ENCODE results near the gene CYTH3.
A peak's percentile ranks its signal among the peaks of the same experiment; 100 is the strongest.

The CYTH3 gene

GRCh38 chr7:6279937-6280336 lies 7.5 kb upstream of the CYTH3 start:
- no peak for DNase-seq

- no peak for DNase-seq
Observed at GRCh38 chr7:6279341-6279740, 6.9 kb upstream of the CYTH3 start.

DNA sequence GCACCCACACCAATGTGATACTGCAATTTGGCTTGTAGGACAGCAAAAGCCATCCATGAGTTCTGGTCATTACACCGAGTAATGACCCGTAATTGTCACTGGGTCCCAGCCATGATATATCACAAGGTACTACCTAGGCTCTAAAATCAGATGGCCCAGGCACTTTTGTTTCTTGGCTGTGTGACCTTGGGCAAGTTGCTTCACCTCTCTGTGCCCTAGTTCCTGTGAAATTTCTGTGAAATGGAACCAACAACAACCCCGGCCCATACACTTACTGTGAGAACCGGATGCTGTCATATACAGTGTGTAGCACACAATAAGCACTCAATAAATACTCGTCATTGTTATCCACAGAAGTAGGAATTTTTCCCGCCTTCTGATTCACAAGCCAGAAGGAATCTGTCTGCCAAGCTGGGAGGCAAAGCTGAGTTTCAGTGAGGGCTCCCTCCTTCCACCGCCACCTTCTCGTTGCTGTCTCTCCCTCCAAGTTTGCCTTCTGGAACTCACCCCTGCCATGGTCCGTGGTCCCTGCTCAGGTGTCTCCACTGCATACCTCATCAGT lies 6.4 kb upstream of the CYTH3 start:
- no peak for DNase-seq

DNA sequence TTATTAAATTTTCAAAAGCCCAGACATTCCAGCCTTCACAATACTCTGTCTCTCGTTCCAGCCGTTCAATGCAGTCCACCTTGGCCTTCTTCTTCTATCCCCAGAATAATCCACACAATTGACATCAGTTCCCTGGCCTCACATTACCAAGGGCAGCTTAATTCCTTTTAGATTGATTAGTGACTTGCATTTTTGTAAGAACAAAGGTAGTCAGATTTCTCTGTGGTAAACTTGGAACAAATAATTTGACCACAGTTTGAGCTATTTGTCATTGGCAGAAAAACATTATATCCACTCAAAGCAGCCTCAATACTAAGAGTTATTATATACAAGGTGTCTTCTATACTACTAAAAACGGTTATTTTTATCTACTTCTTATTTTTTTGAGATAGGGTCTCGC lies 5.1 kb upstream of the CYTH3 start:
- DNase-seq, result no peak

DNA sequence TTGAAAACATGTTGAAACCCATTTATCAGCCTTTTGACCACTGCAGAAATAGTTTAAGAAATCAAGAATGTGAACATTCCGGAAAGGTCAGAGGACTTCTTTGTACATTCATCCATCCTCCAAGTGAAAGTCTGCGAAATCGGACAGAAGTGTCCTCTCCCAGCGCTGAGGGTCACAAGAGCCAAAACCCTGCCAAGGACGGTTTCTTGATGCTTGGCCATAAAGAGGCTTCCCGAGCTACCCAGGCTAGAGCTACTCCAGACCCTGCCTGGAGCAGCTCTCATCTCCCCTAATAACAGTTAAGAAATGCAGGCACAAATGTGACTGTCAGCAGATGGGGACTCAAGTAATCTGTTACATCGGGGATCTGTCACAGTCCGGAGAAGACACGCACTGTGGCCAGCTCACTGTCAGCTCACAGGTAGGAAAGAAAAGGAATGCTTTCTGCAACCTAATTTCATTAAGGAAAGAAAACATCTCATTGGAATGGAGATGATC lies 4.5 kb upstream of the CYTH3 start:
- DNase-seq, result no peak

DNA sequence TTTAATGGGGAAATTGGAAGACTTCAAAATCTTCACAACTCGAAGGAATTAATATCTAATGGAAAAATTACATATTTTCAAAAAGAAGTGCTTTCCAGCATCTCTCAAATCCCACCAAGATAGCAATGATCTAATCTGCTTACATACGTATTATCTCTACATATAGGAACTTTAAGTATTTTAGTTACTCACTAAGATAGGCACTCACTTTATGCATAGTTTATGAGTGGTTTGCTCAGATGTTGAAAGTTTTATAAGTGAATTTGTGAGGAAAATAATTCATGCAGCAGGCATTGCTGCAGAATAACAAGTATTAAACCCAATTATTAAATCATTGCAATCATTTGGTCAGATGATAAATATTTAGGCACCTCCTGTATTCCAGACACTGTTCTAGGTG lies 2.3 kb upstream of the CYTH3 start:
- DNase-seq, result no peak

DNA sequence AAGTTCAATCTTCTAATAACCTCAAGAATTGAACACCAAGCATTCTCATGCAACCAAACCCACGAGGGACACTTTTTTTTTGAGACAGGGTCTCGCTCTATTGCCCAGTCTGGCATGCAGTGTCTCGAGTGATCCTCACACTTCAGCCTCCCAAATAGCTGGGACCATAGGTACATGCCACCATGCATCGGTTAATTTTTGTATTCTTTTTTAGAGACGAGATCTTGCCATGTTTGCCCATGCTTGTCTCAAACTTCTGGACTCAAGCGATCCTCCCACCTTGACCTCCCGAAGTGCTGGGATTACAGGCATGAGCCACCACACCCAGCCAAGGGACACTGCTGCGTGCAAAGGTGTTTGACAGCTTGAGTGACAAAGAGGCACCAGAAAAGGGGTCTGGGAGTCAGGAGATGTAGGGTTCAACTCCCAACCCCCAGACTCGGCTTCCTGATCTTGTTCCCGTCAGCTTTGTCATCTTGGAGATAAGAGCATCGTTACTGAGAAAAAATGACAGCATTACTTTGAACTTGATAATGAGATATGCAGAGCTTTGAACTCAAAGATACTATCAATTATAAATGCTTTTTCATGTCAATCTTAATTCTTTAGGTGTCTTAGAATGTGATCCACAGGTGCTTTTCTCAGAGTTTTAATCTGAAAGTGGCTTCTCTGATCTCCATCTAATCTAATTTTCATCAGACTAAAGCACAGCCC lies 1.6 kb upstream of the CYTH3 start:
- no peak for DNase-seq

GRCh38 chr7:6273380-6273837 lies 985 bp upstream of the CYTH3 start:
- DNase-seq, result no peak

DNA sequence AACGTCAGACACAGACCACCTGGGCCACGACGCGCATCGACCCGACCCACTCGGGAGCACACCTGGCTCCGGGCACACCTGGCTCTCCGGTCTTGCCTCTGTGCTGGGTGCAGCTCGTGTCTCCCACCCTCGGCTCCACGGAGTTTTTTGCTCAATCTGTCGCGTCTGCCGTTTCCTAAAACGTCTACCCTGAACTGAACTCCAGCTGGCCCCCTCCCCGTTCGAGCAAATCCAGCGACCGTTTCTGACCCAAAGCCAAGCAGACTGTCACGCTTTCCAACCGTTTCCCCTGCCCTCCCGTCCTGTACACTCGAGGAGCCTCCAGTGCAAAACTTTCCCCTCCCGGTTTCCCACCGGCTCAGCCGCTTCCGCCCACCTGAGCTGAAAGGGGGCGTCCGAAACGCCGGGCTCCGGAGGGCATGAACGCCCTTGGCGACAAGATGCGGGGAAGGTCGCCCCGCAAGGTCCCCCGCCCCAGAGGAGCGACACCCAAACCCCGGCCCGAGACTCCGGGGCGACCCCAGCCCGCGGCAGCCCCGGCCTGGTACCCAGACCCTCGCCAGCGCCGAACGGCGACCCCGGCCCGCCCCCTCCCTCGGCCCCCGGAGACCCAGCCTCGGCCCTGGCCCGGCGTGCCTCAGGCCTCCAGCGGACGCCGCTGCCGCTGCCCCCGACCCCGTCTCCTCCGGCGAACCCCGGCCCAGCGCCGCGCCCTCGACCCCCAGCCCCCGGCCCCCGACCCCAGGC lies 557 bp downstream of the CYTH3 start:
- DNase-seq, result no peak

DNA sequence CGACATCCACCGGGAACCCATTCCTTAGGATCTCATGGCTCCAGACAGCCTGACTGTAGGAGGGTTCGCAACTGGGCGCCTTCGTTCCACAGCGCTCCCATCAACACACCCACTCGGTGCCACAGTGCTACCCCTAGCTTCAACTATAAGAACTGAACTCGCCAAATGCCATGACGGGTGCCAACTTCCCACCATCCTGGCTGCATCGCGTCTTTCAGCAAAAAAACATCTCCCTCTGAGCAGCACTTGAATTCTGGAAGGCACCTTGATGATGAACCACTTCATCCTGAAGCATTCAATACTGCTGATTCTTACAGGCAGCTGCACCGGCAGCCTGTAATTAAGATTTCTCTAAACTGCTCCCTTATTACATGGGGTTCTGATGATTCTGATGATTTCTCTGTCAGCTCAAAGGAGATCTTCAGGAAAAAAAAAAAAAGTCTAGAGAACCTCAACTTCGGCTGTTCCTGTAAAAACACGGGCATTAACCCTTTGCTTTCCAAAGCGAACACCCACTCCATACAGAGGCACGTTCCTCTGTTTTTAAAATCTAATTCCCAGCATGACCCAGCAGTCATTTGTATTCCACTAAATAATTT lies 1.3 kb downstream of the CYTH3 start:
- DNase-seq, result peak; percentile 8

GRCh38 chr7:6269527-6269926 lies 2.9 kb downstream of the CYTH3 start:
- DNase-seq, result no peak

DNA sequence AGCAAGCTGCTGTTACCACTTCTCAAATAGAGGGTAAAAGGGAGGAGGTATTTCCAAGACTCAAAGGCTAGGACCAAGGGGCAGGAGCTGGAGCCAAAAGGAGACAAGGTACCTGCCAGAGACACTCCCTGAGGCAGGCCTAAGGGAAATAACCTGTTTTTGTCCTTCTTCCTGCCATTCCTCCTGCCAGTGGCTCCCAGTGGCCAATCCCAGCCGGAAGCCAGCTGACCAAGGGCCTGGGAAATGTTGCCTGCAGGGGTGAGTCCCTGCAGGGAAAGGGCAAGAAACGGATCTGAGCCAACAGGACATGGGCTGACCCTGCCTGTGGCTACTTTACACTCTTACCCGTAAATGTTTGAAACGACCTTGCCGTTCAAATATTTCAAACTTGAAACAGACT lies 3.5 kb downstream of the CYTH3 start:
- no peak for DNase-seq

- no peak for DNase-seq
Observed at GRCh38 chr7:6268023-6268900, 4.2 kb downstream of the CYTH3 start.

DNA sequence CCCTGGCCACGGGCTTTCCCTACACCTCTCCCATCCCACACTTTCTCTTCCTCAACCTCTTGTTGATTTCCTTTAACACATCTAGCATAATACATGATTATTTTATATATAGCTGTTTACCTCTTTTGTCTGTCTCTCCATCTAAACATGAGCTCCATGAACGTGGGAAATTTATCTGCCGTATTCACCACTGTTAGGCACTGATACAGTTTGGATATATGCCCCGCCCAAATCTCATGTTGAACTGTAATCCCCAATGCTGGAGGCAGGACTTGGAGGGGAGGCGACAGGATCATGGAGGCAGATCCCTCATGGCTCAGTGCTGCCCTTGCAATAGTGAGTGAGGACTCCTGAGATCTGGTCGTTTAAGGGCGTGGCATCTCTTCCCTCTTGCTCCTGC lies 5.7 kb downstream of the CYTH3 start:
- DNase-seq, result no peak

- DNase-seq, result no peak
Observed at GRCh38 chr7:6262221-6262620, 10.2 kb downstream of the CYTH3 start.

- DNase-seq, result no peak
Observed at GRCh38 chr7:6261699-6262098, 10.7 kb downstream of the CYTH3 start.

- no peak for DNase-seq
Observed at GRCh38 chr7:6260291-6261187, 11.9 kb downstream of the CYTH3 start.

DNA sequence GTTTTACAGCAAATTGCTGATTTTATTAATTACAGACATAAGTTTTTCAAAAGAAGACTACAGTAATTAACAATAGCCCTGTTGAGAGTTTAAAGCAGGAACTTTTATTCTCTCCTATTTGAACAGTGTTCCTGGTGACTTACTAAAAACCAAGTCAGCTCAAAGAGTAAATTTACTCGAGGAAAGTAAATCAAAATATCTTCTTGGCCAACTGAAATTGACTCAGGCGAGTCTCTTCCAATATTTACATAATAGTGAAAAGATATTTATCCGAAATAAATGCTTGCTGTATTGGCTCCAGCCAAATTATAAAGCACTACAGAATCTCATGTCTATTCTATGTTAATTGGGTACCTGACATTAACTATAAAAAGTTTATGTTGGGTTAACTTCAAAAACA lies 13.2 kb downstream of the CYTH3 start:
- no peak for DNase-seq

- DNase-seq, result no peak
Observed at GRCh38 chr7:6258440-6259182, 13.8 kb downstream of the CYTH3 start.

- DNase-seq, result no peak
Observed at GRCh38 chr7:6257675-6258074, 14.7 kb downstream of the CYTH3 start.

Data from effector CD4-positive, alpha-beta T cell (primary cell).